CD14-positive monocyte (primary cell): ENCODE data around the gene CRACDL. TPM values are rescaled to one million over a fixed set of nuclear protein-coding genes. Genes with fewer than 3 reads are reported as not detected.

ENCODE experiments used
- DNase-seq, 3 donors: peaks; one replicate each; pipeline ENCODE4 v3.0.0-alpha.2; 2011 to 2022
- H2AFZ ChIP-seq: 2 replicates; pipeline ENCODE4 v1.6.0; 2012; ENCODE audit warnings: mild to moderate bottlenecking, low read depth, low read length, inconsistent platforms; ENCODE audit not compliant: insufficient read depth, poor library complexity, severe bottlenecking
- H3K27ac ChIP-seq, 2 donors: 1 replicate in 1 of 2; 2 replicates in 1 of 2; pipeline ENCODE4 v1.5.1; 2012 to 2013; ENCODE audit warnings: low read length in 2 of 2, control low read depth in 1 of 2, inconsistent platforms in 1 of 2, low read depth in 1 of 2, mild to moderate bottlenecking in 1 of 2
- H3K27me3 ChIP-seq, 2 donors: one replicate each; pipeline versions ENCODE4 v1.6.0 to v1.6.1; 2011 to 2013; ENCODE audit warnings: low read length in 2 of 2; ENCODE audit not compliant: control insufficient read depth in 2 of 2, insufficient read depth in 2 of 2
- H3K36me3 ChIP-seq, 2 donors: replicated peaks in 1 of 2; 1 replicate in 1 of 2; 2 replicates in 1 of 2; pipeline versions ENCODE4 v1.5.1 to v1.6.1; 2012 to 2013; ENCODE audit warnings: low read length in 2 of 2, control low read depth in 1 of 2, inconsistent platforms in 1 of 2, mild to moderate bottlenecking in 1 of 2; ENCODE audit not compliant: insufficient read depth in 2 of 2, control insufficient read depth in 1 of 2
- H3K4me1 ChIP-seq, 2 donors: 1 replicate in 1 of 2; 2 replicates in 1 of 2; pipeline versions ENCODE4 v1.5.1 to v1.6.1; 2012 to 2013; ENCODE audit warnings: low read length in 2 of 2, control low read depth in 1 of 2, inconsistent platforms in 1 of 2, mild to moderate bottlenecking in 1 of 2, moderate library complexity in 1 of 2; ENCODE audit not compliant: insufficient read depth in 2 of 2, control insufficient read depth in 1 of 2
- H3K4me2 ChIP-seq: replicated peaks from 2 replicates; pipeline ENCODE3; 2012; ENCODE audit warnings: low read length, moderate library complexity, mild to moderate bottlenecking; ENCODE audit not compliant: poor library complexity, severe bottlenecking; ENCODE audit errors: extremely low read depth
- H3K4me3 ChIP-seq, 3 experiments: fragments of 200-600 bp in 1 of 3; sonication (generic) in 1 of 3; replicated peaks in 1 of 3; 1 replicate in 2 of 3; 2 replicates in 1 of 3; pipeline ENCODE4 v1.5.1; 2011 to 2013; ENCODE audit warnings: low read length in 3 of 3, mild to moderate bottlenecking in 3 of 3, control low read depth in 2 of 3, low read depth in 2 of 3, inconsistent platforms in 1 of 3, moderate library complexity in 1 of 3
- H3K79me2 ChIP-seq: 2 replicates; pipeline ENCODE4 v1.6.0; 2012; ENCODE audit warnings: mild to moderate bottlenecking, control low read depth, inconsistent platforms, low read length, moderate library complexity; ENCODE audit not compliant: insufficient read depth
- H3K9ac ChIP-seq: 2 replicates; pipeline ENCODE4 v1.6.0; 2017; ENCODE audit warnings: low read length, mild to moderate bottlenecking; ENCODE audit not compliant: insufficient read depth, poor library complexity, severe bottlenecking
- H3K9me3 ChIP-seq, 2 donors: replicated peaks in 1 of 2; 1 replicate in 1 of 2; 2 replicates in 1 of 2; pipeline versions ENCODE4 v1.5.1 to v1.6.1; 2012 to 2013; ENCODE audit warnings: low read length in 2 of 2, control low read depth in 1 of 2; ENCODE audit not compliant: control insufficient read depth in 1 of 2, insufficient read depth in 1 of 2
- H4K20me1 ChIP-seq: 2 replicates; pipeline ENCODE4 v1.6.0; 2012; ENCODE audit warnings: mild to moderate bottlenecking, low read length, control low read depth, moderate library complexity; ENCODE audit not compliant: insufficient read depth
- H3K27ac Mint-ChIP-seq, 7 donors: one replicate each; pipeline ENCODE4 v1.8.0; 2020; ENCODE audit warnings: mild to moderate bottlenecking in 7 of 7, mixed read lengths in 7 of 7, moderate library complexity in 6 of 7, inconsistent platforms in 2 of 7
- H3K27me3 Mint-ChIP-seq, 3 donors: one replicate each; pipeline ENCODE4 v1.8.0; 2021 to 2022; ENCODE audit warnings: low read depth in 3 of 3, mild to moderate bottlenecking in 3 of 3, mixed read lengths in 3 of 3, moderate library complexity in 3 of 3, inconsistent platforms in 1 of 3
- H3K36me3 Mint-ChIP-seq, 2 donors: one replicate each; pipeline ENCODE4 v1.8.0; 2020; ENCODE audit warnings: mixed read lengths in 2 of 2, inconsistent platforms in 1 of 2, mild to moderate bottlenecking in 1 of 2
- H3K4me1 Mint-ChIP-seq: one replicate; pipeline ENCODE4 v1.8.0; 2020; ENCODE audit warnings: mild to moderate bottlenecking, mixed read lengths
- H3K4me3 Mint-ChIP-seq, 2 donors: one replicate each; pipeline ENCODE4 v1.8.0; 2020; ENCODE audit warnings: mild to moderate bottlenecking in 2 of 2, mixed read lengths in 2 of 2, moderate library complexity in 1 of 2
- H3K9me3 Mint-ChIP-seq, 7 donors: one replicate each; pipeline ENCODE4 v1.8.0; 2020 to 2022; ENCODE audit warnings: mixed read lengths in 7 of 7, mild to moderate bottlenecking in 6 of 7, moderate library complexity in 6 of 7, inconsistent platforms in 2 of 7
- CTCF ChIP-seq: fragments of 200-600 bp; IDR thresholded peaks from one replicate; pipeline ENCODE4 v1.8.0; 2022; ENCODE audit warnings: antibody characterized with exemption, mild to moderate bottlenecking
- WGBS: methylation state at CpG from one replicate; pipeline ENCODE4 v1.1.5; 2013; ENCODE audit warnings: missing lambda C conversion rate; ENCODE audit not compliant: insufficient coverage; 5-methylcytosine and 5-hydroxymethylcytosine counted together
- intact Hi-C, 2 donors: fragments of 100-400 bp; cut with micrococcal nuclease; formaldehyde crosslinking; loops; one replicate each; pipeline versions ENCODE4 v1.15.0 to v1.15.1; 2023
- polyA plus RNA-seq, 3 donors: library from polyadenylated mRNA; depleted of rRNA in 1 of 3; unstranded in 2 of 3; stranded (reverse) in 1 of 3; fragments of 300-500 nt in 2 of 3; fragments of >200 nt in 1 of 3; fragmentation: Illumina TruSeq in 2 of 3; gene quantifications; 1 replicate in 2 of 3; 2 replicates in 1 of 3; pipeline ENCODE4 v1.2.3, GENCODE V29; 2012 to 2021

Gene CRACDL
- polyA plus RNA-seq, 3 donors = 0.12 to 0.35 (median 0.28) TPM

- Mint-ChIP-seq H3K27me3 (peaks cover 2 to 4% (median 3%) of the 10 kb centered on the region in 3 donors), H3K4me3 (no peak overlapping the region), H3K9me3 (no peaks in the 10 kb centered on the region), H3K4me1 (peaks cover 4% of the 10 kb centered on the region), H3K36me3 (no peaks in the 10 kb centered on the region), H3K27ac (no peak overlapping the region)
- H4K20me1 ChIP-seq = no peaks in the 10 kb centered on the region
- H3K4me3 ChIP-seq = no peak overlapping the region
- no peaks in the 10 kb centered on the region for H3K9me3 ChIP-seq
- H2AFZ ChIP-seq = no peak overlapping the region
- no peaks in the 10 kb centered on the region for H3K4me1 ChIP-seq
- no peak overlapping the region for H3K4me2 ChIP-seq
- no peaks in the 10 kb centered on the region for H3K79me2 ChIP-seq
- intact Hi-C loops = no loop called here
- no peak overlapping the region for H3K27ac ChIP-seq
- no peak overlapping the region for H3K9ac ChIP-seq
- no peaks in the 10 kb centered on the region for H3K36me3 ChIP-seq
- WGBS = 94% methylated on average over 7 of the region's 9 CpGs
- DNase-seq = no peak
- no peaks in the 10 kb centered on the region for H3K27me3 ChIP-seq
- no peak for TF ChIP-seq CTCF
Observed at GRCh38 chr2:98903064-98903355, 33.0 kb downstream of the CRACDL start.

- H3K9ac ChIP-seq = no peak overlapping the region
- peaks cover 2 to 4% (median 3%) of the 10 kb centered on the region in 3 donors for H3K27me3 Mint-ChIP-seq
- H3K4me3 Mint-ChIP-seq = no peak overlapping the region
- intact Hi-C loops = no loop called here
- no peak for TF ChIP-seq CTCF
- H4K20me1 ChIP-seq = no peaks in the 10 kb centered on the region
- no peaks in the 10 kb centered on the region for H3K27me3 ChIP-seq
- H3K36me3 Mint-ChIP-seq = no peaks in the 10 kb centered on the region
- no peaks in the 10 kb centered on the region for H3K9me3 ChIP-seq
- no peak overlapping the region for H2AFZ ChIP-seq
- DNase-seq = no peak
- H3K4me1 Mint-ChIP-seq = no peaks in the 10 kb centered on the region
- H3K4me1 ChIP-seq = no peaks in the 10 kb centered on the region
- WGBS = 96% methylated on average over 17 of the region's 25 CpGs
- no peaks in the 10 kb centered on the region for H3K79me2 ChIP-seq
- no peak overlapping the region for H3K4me2 ChIP-seq
- no peak overlapping the region for H3K4me3 ChIP-seq
- no peak overlapping the region for H3K27ac ChIP-seq
- H3K27ac Mint-ChIP-seq = no peak overlapping the region
- no peaks in the 10 kb centered on the region for H3K9me3 Mint-ChIP-seq
- no peaks in the 10 kb centered on the region for H3K36me3 ChIP-seq
Observed at GRCh38 chr2:98902209-98903063, 33.6 kb downstream of the CRACDL start.
